Measurements from ENCODE around the gene STPG1. TPM values are rescaled to one million over a fixed set of nuclear protein-coding genes. Genes with fewer than 3 reads are reported as not detected.

Gene STPG1
- total RNA-seq, 4 donors from 2014 or later, result 1.0 to 11.5 (median 4.0) TPM

DNA sequence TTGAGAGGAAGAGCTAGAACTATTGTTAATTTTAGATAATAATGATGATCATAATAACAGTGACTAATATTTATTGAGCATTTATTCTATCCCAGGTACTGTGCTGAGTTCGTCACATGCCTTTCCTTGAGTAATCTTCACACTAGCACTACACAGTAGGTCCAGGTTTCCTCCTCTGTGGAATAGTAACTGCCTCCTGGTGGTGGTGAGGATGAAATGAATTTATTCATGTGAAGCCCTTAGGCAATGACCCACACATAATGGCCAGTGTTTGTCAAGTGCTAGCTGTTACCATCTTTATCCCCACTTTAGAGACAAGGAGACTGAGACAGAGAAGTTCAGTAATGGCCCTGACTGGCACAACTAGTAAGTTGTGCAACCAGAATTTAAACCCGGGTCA lies 7.9 kb upstream of the STPG1 start:
- TF ChIP-seq POLR2A (IDR thresholded peaks at IDR 0.05), result no peak
- TF ChIP-seq, protein P1, sequence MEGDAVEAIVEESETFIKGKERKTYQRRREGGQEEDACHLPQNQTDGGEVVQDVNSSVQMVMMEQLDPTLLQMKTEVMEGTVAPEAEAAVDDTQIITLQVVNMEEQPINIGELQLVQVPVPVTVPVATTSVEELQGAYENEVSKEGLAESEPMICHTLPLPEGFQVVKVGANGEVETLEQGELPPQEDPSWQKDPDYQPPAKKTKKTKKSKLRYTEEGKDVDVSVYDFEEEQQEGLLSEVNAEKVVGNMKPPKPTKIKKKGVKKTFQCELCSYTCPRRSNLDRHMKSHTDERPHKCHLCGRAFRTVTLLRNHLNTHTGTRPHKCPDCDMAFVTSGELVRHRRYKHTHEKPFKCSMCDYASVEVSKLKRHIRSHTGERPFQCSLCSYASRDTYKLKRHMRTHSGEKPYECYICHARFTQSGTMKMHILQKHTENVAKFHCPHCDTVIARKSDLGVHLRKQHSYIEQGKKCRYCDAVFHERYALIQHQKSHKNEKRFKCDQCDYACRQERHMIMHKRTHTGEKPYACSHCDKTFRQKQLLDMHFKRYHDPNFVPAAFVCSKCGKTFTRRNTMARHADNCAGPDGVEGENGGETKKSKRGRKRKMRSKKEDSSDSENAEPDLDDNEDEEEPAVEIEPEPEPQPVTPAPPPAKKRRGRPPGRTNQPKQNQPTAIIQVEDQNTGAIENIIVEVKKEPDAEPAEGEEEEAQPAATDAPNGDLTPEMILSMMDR (IDR thresholded peaks at IDR 0.05), result no peak
- Histone ChIP-seq H3K4me1 (peaks cover 2 to 8% of the 10 kb centered on the region in 2 donors), H3K27me3 (no peaks in the 10 kb centered on the region), H3K36me3 (no peaks in the 10 kb centered on the region), H3K4me3 (no peak overlapping the region), H3K9me3 (no peaks in the 10 kb centered on the region), H3K27ac (no peak overlapping the region)
- no peak for DNase-seq
- intact Hi-C loops (cut with DNase I; ENCODE audit: low total_unique reads), result no loop called here

GRCh38 chr1:24420547-24420946 lies 7.0 kb upstream of the STPG1 start:
- TF ChIP-seq POLR2A (IDR thresholded peaks at IDR 0.05), result no peak
- TF ChIP-seq, protein P1 (IDR thresholded peaks at IDR 0.05), result no peak
- no peak for DNase-seq
- H3K27ac ChIP-seq, result no peak overlapping the region
- no peaks in the 10 kb centered on the region for H3K9me3 ChIP-seq
- peaks cover 4 to 9% of the 10 kb centered on the region in 2 donors for H3K4me1 ChIP-seq
- H3K27me3 ChIP-seq, result no peaks in the 10 kb centered on the region
- intact Hi-C loops (cut with DNase I; ENCODE audit: low total_unique reads), result no loop called here
- H3K36me3 ChIP-seq, result no peaks in the 10 kb centered on the region
- no peak overlapping the region for H3K4me3 ChIP-seq

DNA sequence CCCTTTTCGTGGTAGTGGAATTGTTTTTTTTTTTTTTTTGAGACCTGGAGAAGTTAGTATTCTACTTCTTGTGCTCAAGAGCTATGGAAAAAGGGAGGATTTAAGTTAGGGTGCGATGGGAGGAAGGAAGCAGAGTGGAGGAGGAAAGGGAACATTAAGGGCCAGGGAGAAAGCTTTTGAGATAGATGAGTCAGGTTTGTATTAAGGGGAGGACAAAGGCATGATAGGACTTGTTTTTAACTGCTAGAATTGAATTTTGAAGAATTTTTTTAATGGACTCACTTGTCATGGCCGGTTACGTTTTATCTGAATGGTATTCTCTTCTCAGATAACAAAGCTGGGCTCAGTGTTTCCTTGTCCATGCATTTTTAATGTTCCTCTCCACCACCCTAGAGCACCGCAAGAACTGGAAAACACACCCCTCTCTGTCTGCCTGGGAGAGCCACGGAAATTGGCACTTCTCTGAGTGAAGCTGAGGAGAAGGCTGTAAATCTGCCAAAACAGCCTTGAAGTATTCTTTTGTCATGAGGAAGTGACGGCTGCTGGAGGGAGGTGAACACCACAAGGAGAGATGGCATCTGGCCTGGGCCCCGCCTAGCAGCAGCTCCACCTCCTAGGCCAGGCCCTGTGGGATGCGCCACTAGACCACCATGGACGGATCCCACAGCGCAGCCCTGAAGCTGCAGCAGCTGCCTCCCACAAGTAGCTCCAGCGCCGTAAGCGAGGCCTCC lies 5.5 kb upstream of the STPG1 start:
- TF ChIP-seq, protein P1 (IDR thresholded peaks at IDR 0.05), result no peak
- Histone ChIP-seq H3K9me3 (no peaks in the 10 kb centered on the region), H3K36me3 (no peaks in the 10 kb centered on the region), H3K27ac (no peak overlapping the region), H3K4me3 (no peak overlapping the region), H3K4me1 (peaks cover 4 to 9% of the 10 kb centered on the region in 2 donors), H3K27me3 (no peaks in the 10 kb centered on the region)
- DNase-seq, result peak in 1 of 2 donors; percentile 35
- intact Hi-C loops (cut with DNase I; ENCODE audit: low total_unique reads), result no loop called here

DNA sequence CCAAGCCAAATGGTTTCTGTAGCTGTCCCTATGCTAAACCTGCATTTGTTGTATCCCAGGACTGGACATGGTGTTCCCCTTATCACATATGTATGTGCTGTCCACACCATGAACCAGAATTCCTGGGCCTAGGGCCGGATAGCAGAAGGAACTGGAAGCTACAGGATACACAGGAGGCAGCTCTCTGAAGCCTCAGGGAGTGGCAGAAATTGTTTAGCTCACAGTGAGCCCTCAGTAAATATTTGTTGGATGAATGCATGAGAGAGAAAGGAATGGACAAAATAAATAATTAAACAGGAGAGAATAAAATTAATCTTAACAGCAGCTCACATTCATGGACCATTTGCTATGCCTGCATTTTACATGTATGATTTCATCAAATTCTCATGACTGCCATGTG lies 4.1 kb upstream of the STPG1 start:
- no peaks in the 10 kb centered on the region for H3K27me3 ChIP-seq
- H3K36me3 ChIP-seq, result no peaks in the 10 kb centered on the region
- H3K27ac ChIP-seq, result no peak overlapping the region
- intact Hi-C loops (cut with DNase I; ENCODE audit: low total_unique reads), result no loop called here
- H3K4me1 ChIP-seq, result peaks cover 4 to 9% of the 10 kb centered on the region in 2 donors
- DNase-seq, result no peak
- no peak overlapping the region for H3K4me3 ChIP-seq
- H3K9me3 ChIP-seq, result no peaks in the 10 kb centered on the region
- TF ChIP-seq POLR2A (IDR thresholded peaks at IDR 0.05), result no peak
- TF ChIP-seq, protein P1 (IDR thresholded peaks at IDR 0.05), result no peak

DNA sequence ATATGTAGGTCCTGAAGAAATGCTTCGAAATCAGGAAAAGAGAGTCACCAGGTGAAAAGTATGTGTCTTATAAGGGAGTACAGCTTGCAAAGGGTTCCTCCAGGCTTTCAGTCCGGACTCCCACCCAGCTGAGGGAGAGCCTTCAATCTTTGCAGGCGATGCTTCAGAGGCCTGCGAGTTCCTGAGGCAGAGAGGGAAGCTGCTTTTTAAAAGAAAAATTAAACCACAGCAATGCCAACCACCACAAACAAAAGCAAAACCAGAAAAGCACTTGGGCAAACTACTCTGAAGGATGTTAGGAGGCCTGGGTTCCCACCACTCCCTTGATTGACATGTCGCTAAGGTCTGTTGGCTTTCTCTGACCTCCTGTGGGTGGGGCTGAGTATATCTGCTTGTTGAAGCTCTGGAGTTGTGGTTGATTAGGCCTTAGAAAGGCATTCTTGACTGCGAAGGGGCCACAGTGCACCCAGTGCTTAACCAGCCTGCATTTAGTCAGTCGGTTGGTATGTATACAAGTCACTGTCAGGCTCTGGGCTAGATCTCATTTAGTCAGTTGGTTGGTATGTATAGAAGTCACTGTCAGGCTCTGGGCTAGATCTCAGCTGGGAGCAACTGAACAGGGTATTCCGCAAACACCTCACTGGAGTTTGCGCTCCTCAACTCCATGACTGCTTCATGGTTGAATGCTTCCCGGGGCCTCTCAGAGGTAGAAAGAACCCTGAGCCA lies 3.2 kb upstream of the STPG1 start:
- H3K36me3 ChIP-seq, result no peaks in the 10 kb centered on the region
- no peak for DNase-seq
- intact Hi-C loops (cut with DNase I; ENCODE audit: low total_unique reads), result no loop called here
- H3K9me3 ChIP-seq, result no peaks in the 10 kb centered on the region
- TF ChIP-seq, protein P1 (IDR thresholded peaks at IDR 0.05), result no peak
- TF ChIP-seq POLR2A (IDR thresholded peaks at IDR 0.05), result no peak
- H3K27ac ChIP-seq, result peak overlapping the region in 1 of 2 donors; percentile 47
- H3K4me3 ChIP-seq, result peak overlapping the region; percentile 52 to 79
- no peaks in the 10 kb centered on the region for H3K27me3 ChIP-seq
- H3K4me1 ChIP-seq, result peaks cover 4 to 9% of the 10 kb centered on the region in 2 donors
